NCI-H510A treated with DMSO at 0.1 percent for 48 hours (cell line): ENCODE results near the gene GAREM1.
A peak's percentile ranks its signal among the peaks of the same experiment; 100 is the strongest.
"Not testable (repeated sequence)": the region's sequence is repeated elsewhere in the genome, so short reads cannot be mapped to it uniquely, and the experiment has no call there.

ENCODE experiments used
- DNase-seq: peaks from one replicate; lab custom pipeline; 2025; lab: John Stamatoyannopoulos, UW

Gene GAREM1

DNA sequence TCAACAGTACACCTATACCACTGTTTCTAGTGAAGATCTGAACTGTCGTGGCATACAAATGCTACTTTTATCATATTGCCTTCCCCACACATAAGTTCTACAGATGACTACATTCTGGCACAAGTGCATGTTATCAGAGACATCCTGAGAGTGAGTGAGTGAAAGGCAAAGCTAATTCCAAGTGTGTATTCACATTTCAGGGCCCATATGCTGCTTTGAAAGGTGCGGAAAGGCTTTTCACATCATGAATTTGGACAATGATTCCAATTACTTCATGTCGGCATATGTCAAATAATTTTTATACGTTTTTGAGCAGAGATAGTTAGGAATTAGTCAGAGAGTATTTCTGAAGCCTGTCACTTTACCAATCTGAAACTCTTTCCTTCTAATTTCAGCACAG, 101.7 kb downstream of the GAREM1 start:
- DNase-seq: no peak

- no peak for DNase-seq
Observed at GRCh38 chr18:32368170-32368569, 102.5 kb downstream of the GAREM1 start.

GRCh38 chr18:32366586-32367538, 103.8 kb downstream of the GAREM1 start:
- DNase-seq: no peak

GRCh38 chr18:32362484-32362883, 108.2 kb downstream of the GAREM1 start:
- no peak for DNase-seq

- no peak for DNase-seq
Observed at GRCh38 chr18:32360682-32361345, 109.9 kb downstream of the GAREM1 start.

DNA sequence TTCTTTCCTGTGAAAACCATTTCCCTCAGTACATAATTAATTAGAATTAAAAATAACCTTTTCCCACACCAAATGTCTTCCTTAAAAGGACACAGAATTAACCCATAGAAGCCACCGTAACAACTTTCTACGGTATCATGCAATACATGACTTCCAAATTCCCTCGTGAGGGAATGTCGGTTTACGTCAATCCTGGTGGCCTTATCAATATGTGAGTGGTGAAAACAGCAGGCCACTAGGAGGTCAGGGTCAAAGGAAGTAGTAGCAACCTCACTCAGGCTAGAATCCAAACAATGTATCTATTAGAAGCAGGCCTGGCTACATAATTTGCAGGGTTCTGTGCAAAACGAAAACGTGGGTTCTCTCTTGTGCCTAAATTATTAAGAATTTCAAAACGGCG, 112.2 kb downstream of the GAREM1 start:
- DNase-seq: no peak

GRCh38 chr18:32358075-32358474, 112.6 kb downstream of the GAREM1 start:
- no peak for DNase-seq

DNA sequence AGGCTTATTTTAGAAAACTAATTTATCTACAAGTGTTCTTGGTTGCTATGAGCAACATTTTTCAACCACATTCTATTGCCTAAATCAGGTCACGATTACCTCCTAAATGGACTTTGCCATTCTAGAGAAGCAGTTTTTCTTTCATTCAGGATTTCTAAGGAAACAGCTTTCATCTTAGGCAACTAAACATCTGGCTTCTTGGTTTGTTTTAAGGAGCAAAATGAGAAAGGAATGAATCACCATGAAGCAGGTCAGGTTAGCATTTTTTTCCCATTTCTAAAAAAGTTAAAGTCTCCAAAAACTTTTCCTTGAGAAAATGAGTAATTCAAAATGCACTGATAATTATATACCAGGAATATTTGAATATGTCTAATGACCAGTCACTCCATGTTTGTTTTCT, 114.8 kb downstream of the GAREM1 start:
- no peak for DNase-seq

- no peak for DNase-seq
Observed at GRCh38 chr18:32354518-32354917, 116.2 kb downstream of the GAREM1 start.

DNA sequence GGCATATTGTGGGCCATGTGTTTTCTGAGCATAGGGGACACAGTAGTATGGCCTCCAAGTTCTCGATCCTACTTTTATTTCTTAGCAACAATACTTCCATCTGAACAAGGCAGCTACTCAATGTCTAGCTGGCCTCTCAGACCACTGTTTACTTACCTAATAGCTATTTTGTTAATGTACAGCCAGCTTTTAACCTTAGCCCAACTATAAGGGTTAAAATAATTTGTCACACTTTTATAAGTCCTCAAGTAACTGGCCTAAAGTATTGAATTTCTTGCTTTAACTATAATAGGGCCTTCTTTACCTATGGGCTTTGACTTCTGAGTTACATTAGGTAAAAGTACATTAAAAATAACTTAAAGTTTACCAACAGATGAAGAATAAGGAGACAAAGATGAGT, 117.4 kb downstream of the GAREM1 start:
- DNase-seq: no peak

GRCh38 chr18:32351032-32351431, 119.7 kb downstream of the GAREM1 start:
- DNase-seq: no peak

GRCh38 chr18:32349728-32350395, 120.8 kb downstream of the GAREM1 start:
- DNase-seq: peak; percentile 41

DNA sequence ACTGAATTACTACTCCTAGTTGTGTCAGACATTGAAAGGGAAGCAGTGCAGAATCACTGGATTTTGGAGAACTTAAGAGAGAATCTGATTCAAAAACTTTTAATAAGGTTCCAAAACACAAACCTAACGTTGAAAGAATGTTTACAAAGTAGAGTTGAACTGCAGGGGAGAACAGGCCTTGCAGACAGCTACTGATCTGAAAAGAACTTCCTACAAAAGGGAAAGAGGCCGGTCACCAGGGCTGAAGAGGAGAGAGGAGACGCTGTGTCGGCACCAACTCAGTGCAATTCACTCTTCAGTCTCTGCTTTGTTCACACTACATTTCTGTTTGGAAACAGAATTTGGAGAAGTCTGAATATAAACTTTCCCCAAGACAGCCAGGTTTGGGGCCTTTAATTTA, 124.0 kb downstream of the GAREM1 start:
- no peak for DNase-seq

DNA sequence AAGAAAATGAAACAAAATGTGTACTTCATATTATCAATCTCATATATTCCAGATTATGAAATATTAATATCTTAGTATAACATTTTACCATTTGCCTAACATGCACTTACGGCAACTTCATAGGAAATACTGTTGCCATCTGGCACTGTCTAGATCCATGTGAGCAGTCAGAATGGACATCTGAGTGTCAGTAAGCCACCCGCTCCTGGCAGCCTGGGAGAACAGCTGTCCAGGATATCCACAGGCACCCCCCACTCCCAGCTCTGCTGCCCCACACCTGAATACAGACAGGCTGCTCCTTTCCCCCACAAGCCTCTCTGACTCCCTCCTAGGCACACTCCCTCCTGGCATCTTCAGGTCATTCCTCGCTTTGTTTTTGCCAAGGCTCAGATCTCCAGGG, 127.0 kb downstream of the GAREM1 start:
- DNase-seq: no peak

DNA sequence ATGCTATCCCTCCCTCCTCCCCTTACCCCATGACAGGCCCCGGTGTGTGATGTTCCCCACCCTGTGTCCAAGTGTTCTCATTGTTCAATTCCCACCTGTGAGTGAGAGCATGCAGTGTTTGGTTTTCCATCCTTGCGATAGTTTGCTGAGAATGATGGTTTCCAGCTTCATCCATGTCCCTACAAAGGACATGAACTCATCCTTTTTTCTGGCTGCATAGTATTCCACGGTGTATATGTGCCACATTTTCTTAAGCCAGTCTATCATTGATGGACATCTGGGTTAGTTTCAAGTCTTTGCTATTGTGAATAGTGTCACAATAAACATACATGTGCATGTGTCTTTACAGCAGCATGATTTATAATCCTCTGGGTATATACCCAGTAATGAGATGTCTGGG, 129.6 kb downstream of the GAREM1 start:
- not testable (repeated sequence) for DNase-seq

GRCh38 chr18:32339045-32339444, 131.6 kb downstream of the GAREM1 start:
- no peak for DNase-seq

DNA sequence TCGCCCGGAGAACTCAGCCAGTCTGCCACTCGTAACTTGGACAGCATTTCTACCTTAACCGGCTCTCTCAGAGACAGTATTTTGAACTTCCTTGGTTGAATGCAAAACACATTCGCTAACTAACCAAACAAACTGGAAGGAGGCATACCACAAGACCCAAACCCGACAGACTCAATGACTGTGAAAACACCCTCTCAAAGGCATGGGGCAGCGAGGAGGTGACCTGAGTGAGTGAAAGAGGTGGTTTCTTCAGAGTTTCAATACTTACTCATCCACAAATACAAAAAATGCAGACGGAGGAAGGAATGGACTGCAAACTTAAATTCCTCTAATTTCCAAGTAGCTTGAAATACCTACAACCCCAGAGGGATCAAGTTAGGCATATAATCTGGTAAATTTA, 132.9 kb downstream of the GAREM1 start:
- DNase-seq: no peak

DNA sequence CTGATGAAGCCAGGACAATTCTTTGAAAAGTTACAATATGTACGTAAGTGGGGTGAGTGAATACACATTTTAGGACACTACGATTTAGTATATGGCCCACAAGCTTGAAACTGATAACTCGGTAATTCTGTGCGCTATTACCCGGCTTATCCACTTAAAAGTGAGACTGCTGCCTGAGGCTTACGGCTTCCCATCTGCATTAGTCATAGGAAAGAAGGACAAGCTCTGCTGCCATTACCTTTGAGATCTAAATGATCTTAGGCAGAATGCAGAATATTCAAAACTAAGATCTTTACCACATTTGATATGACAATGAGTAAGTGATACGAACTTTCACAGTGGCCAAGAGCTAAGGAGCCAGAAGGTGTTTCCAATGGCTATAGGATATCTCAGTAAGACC, 133.3 kb downstream of the GAREM1 start:
- no peak for DNase-seq

DNA sequence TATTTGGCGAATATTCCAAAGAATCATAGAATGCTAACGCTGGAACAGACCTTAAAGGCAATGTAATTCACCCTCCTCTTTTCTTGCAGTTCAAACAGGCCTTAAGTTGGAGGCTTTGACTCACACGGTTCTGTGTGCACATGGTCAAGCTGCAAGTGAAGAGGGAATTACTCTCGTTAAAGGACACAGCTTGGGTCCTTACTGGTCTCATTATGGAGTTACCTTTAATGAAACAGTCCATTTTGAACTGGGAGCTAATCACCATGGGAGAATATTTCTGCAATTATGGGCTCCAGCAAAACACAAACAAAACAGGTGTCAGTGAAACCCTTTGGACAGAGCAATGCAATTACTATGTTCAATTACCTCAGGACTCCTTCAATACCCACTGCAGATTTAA, 135.5 kb downstream of the GAREM1 start:
- peak; percentile 34 for DNase-seq

- DNase-seq: peak; percentile 31
Observed at GRCh38 chr18:32333781-32334180, 136.9 kb downstream of the GAREM1 start.

DNA sequence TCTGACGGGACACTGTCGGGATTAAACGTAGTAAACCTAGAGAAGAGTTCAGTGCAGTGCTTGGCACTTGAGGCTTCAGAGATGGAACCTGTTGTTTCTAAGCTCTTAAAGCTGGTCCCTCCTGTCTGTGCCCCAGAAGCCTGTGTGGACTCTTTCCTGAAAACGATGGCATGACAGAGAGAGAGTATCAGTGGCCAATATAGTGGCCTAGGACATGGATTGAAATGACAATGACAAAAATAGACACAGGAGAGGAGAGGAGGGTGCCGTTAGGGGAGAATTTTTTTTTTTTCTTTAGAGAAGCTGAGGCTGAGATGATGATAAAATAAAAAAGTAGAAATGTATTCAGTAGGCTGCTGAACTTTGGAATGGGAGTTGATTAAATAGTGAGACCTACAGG, 138.0 kb downstream of the GAREM1 start:
- no peak for DNase-seq

- DNase-seq: no peak
Observed at GRCh38 chr18:32328974-32329373, 141.7 kb downstream of the GAREM1 start.

GRCh38 chr18:32328379-32328778, 142.3 kb downstream of the GAREM1 start:
- DNase-seq: no peak
